GM21381 (cell line): ENCODE measurements around the gene LTBP2.

Source experiments
- ATAC-seq: cut with Tn5 transposase; IDR thresholded peaks from one replicate; pipeline ENCODE4 v1.9.1; 2021; ENCODE audit warnings: mild to moderate bottlenecking, moderate library complexity; ENCODE audit not compliant: unreplicated experiment

Gene LTBP2

GRCh38 chr14:74574706-74575105, 37.3 kb downstream of the LTBP2 start:
- no peak for ATAC-seq

DNA sequence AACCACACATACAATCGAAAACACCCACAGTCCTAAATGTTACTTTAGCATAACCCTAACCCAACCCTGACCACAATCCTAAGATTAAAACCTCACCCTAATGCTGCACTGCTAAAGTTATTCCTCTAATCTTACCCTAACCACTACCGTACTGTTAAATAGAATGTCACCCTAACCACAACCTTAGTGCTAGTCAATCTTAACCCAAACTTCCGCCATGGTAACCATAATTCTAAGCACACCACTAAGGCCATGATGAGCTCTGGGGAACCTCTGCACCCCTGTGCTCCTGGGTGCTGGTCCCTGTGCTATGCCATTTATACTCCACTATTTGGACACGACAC, 38.0 kb downstream of the LTBP2 start:
- no peak for ATAC-seq

GRCh38 chr14:74573421-74574089, 38.5 kb downstream of the LTBP2 start:
- no peak for ATAC-seq

DNA sequence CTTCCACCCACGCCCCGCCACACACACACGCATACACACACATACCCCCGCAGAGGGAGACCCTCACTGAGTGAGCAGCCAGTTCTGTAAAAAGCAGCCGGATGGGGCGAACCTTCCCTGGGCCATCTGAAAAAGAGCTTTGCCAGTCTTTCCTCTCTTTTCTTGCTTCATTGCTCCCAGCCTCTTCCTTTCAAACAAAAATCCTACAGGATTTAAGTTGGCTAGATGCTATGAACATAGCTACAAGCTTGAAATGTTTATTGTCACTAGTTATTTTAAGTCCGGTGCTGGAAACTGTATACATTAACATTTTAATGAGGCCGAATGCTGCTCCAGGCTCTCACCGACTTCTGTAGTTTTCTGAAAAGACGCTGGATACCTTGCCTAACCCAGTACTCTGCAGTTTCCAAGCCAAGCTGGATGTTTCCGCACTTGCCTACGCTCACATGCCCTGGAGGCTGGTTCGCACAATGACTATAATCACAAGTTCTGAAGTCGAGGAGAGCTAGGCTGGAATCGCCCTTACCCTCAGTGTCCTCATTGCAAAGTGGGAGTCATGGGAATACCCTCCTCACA, 39.2 kb downstream of the LTBP2 start:
- no peak for ATAC-seq

DNA sequence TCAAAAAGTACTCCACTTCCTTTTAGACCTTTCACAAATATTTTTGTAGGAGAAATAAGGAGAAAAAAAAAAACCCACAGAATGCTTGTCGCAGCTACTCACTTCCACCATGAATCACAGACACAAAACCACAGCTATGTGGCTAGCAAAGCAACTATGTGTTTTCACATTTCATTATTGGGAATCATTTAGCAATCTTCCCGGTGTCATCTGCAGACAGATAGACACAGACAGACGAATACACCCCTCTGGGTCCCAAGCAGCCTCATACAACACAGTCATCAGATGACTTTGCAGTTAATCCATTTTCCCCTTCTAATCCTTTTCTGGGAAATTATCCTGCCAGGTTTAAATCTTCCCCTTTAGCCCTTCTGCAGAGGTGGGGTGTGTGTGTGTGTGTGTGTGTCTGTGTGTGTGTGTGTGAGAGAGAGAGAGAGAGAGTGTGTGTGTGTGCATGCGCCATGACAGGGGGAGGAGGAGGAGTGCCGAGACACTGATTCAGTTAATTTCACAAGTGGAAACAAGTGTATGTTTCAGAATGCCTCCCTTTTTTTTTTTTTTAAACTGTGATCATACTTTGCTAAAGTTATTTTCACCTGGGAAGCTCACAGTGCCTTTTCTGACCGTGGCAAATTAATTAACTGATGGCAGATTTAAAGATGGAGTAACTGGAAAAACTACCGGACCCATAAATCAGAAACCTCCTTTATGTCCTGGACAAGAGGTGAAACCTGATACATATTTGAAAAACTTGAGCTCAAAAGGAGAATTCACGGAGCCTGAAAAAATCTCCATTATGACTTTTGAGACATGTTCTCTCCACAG, 39.9 kb downstream of the LTBP2 start:
- ATAC-seq: no peak

- no peak for ATAC-seq
Observed at GRCh38 chr14:74571441-74571841, 40.6 kb downstream of the LTBP2 start.

- ATAC-seq: no peak
Observed at GRCh38 chr14:74570696-74571095, 41.3 kb downstream of the LTBP2 start.

- ATAC-seq: no peak
Observed at GRCh38 chr14:74569806-74570591, 42.0 kb downstream of the LTBP2 start.

DNA sequence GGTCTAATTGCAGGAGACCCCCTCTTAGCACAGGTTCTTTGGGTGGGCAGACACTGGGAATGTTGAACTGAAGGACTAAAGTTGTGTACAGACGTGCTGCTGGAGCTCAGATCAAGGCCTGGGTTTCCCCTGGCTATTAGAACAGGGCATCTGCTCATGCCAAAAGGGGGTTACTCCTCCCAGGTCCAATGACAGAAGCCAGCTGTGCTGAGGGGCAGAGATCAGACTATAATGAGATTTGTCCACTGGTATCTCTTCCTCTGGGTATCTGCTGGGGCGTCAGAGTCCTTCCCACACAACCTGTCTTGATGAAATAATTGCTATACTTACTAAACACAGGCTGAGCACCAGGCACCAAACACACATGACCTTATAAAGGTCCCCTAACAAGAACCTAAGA, 42.6 kb downstream of the LTBP2 start:
- ATAC-seq: no peak

- ATAC-seq: no peak
Observed at GRCh38 chr14:74568911-74569310, 43.1 kb downstream of the LTBP2 start.

- ATAC-seq: no peak
Observed at GRCh38 chr14:74568380-74568649, 43.7 kb downstream of the LTBP2 start.

DNA sequence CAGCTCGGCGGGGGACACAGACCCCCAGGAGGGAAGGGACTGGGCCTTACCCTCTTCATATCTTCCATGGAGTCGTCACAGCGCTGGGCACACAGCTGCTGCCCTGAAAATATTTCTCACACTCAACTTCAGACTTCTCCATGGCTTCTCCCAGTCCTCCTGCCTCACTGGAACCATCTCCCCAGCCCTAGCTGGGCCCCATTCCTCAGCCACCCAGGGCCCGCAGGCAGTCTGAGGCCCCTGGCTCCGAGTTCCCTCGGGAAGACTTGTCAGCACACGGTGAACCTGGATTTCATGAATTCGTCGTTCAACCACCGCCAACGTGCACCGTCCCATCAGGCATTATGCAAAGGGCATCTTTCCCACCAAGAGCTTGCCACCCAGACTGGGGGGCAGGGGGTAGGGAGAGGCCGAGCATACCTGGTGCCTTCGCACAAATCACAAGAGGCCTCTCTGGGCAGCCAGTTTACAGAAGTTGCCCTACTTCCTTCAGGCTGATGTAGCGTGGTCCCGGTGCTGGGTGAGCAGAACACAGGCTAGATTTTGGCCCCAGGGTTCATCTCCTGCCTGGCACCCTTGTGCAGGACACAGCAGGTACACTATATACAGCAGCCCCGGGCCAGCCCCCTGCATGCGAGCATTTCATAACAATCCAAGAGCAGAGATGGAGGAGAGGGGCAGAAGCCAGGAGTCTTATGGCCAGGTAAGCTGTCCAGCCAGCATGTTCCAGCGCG, 44.2 kb downstream of the LTBP2 start:
- no peak for ATAC-seq

GRCh38 chr14:74567219-74567618, 44.8 kb downstream of the LTBP2 start:
- no peak for ATAC-seq

DNA sequence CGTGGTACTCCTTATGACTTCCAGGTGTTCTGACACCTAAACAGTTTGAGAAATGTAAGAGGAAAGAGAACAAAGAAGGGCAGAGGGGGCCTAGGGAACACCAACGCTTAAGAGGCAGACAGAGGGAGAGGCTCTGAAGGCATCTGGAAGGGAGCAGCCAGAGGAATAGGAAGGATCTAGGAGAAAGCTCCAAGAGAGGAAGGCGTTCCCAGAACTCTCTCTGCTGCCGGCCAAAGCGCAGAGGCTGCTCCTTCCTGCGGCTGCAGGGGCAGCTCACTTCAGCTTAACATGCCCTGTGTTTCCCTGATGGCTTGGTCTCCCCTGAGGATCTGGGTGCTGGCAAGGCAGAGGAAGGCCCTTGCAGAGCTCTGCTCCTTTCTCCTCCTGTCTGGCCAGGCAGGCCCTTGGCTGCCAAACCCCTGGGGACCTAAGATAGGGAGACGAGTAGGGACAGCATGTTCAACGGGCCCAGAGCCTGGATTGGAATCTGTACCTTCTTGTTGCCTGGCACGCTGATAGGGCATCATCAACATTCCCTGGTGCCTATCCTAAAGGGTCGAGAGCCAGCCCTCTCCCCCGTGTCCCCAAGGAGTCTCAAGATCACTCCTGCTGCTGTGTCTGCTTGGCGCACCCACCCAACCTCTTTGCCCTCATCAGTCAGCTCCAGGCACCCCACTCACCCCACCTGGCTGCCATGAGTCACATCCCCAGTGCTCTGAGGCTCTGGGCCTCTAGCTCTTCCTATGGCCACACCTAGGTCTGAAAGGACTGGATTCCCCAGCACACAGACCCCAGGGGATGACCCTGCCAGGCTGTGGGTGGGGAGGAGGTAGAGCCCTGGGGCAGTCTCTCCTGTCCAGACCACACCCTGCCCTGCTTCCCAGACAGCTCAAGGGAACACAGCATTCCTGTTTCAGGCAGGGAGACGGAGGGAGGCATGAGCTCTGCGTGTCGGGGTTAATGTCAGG, 45.6 kb downstream of the LTBP2 start:
- no peak for ATAC-seq

DNA sequence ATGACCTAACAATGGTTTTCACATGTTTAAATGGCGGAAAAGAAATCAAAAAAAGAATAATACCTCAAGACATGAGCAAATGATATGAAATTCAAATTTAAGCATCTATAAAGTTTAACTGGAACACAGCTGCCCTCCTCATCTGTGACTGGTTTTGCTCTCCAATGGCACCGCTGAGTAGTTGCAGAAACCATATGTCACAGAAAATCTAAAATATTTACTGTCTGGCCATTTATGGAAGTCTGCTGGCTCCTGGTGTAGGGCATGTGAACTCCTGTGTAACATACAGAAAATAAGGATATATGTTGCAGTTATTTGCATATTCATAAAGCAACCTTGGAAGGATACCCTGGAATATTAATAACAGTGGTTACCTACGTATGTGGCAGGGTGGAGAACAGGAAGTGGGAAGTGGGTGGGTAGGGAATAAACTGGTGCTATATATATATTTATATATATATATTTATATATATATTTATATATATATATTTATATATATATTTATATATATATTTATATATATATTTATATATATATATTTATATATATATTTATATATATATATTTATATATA, 48.4 kb downstream of the LTBP2 start:
- ATAC-seq: no peak

- ATAC-seq: no peak
Observed at GRCh38 chr14:74563233-74563585, 48.8 kb downstream of the LTBP2 start.

DNA sequence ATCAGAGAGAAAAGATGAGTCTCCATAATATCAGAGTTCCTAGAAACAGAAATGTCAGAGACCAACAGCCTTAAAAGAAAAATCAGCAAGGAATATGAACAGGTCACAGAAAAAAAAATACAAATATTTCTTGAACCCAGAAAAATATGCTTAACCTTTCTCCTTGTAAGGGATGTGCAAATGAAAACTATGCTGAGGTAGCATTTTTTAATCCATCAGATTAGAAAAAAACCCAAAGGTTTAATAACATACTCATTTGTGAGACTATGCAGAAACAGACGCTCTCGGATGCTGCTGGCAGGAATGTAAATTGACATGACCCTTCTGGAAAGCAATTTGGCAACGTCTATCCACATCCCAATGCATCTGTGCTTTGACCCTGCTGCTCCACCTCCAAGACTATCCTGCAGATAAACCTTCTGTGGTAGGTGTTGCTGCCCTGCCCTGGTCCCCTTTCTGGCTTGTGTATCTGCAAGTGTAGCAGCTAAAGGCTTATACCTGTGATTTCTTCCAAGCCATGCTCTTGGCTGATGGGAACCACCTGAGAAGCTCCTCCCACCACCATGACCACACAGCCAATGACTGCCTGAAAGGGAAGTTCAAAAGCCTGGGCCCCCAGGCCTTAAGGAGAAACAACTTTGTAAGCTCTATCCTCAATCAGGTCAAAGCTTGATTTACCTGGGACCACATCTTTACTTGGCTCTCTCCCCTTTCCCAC, 49.4 kb downstream of the LTBP2 start:
- no peak for ATAC-seq

DNA sequence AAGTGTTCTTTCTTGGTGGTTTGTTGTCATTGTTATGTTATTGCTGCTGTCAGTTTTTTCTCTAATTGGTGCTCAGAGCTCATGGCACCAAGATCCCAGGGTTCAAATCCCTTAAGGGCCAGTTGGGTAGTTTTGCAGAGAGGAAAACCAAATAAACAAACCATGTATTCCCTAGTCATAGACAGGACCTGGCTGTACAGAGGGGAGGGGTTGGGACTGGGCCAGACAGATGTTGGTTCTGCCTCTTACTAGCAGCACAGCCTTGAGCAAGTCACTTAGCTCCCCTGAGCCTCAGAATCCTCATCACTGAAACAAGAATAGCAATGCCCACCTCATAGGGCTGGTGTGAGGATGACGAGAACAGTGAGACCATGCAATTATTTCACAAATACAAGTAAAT, 53.4 kb downstream of the LTBP2 start:
- no peak for ATAC-seq

- no peak for ATAC-seq
Observed at GRCh38 chr14:74557691-74558090, 54.3 kb downstream of the LTBP2 start.
